Measurements from ENCODE around the gene PROSER2.
"Not testable (repeated sequence)": the region's sequence is repeated elsewhere in the genome, so short reads cannot be mapped to it uniquely, and the experiment has no call there.

Gene PROSER2

GRCh38 chr10:11837372-11838161 is 14.4 kb downstream of the PROSER2 start:
- no peak for DNase-seq

DNA sequence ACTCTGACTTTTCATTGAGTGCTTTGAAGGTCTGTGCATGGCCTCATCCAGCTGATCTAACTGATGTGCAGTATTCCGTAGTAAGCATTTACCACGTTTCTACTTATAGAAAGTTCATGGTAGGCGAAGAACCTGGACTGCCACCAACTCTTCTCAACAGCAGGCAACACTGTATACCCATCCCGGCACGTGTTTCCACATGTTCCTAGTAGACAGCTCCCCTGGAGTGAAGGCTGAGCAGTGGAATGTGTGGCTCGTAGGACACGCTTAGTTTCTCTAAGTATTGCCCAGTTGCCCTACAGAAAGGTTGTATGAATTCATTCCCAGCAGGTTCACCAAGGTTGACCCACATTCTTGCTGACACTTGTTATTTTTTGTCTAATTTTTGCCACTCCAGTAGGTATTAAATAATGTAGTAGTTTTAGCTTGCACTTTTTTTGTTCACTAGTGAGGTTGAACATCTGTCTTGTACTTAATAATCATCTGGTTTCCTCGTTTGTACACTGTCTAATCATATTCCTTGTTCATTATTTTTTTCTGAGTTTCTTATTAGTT is 15.2 kb downstream of the PROSER2 start:
- DNase-seq = no peak

DNA sequence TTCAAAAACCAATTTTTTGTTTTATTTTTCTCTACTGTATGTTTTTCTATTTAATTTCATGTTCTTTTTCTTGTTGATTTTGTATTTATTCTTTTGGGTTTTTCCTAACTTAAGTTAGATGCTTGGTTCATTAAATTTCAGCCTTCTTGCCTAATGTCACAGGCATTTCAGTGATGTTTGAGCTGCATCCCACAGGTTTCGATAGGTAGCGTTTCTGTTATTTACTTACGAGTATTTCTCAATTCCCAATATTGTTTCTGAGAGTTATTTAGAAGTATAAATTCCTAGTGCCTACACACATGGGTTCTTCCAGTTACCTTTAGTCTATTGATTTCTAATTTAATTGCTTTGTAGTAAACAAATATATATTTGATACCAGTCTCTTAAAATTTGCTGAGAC is 18.2 kb downstream of the PROSER2 start:
- no peak for DNase-seq

DNA sequence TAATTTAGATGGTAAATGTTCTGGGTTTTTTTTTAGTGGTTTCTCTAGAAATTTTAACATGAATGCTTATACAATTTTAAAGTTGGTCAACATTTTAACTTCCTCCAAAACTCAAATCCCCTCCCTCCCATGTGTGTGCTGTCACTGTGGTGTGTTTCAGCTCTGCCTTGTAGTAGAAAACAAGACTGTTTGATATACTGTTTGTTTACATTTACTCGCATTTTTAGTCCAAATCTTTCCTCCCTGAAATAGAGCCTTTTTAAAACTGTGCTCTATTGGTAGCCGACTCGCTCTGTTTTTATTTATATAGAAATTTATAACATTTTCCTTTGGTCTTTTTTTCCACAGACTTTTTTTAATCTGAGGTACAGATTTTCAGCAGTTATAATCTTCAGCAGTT is 19.3 kb downstream of the PROSER2 start:
- no peak for DNase-seq

DNA sequence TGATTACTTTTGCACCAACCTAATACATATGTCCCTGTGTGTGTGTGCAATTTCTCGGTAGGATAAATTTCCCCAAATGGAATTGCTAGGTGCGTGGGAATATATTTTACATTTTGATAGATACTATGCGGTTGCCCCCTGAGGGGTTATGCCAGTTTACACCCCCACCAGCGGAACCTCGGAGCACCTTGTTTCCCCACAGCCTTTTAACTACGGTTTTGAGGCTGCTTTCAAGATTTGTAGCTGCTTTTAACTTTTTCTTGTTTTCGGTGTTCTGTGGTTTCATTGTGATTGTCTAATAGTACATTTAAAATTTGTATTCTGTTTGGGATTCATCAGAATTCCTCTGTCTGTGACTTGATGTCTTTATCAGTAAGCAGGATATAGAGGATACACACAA is 22.0 kb downstream of the PROSER2 start:
- no peak for DNase-seq

GRCh38 chr10:11846542-11846941 is 23.4 kb downstream of the PROSER2 start:
- DNase-seq = no peak

GRCh38 chr10:11849277-11849676 is 26.1 kb downstream of the PROSER2 start:
- no peak for DNase-seq

- peak; percentile 68 for DNase-seq
Observed at GRCh38 chr10:11849911-11850310, 26.8 kb downstream of the PROSER2 start.

DNA sequence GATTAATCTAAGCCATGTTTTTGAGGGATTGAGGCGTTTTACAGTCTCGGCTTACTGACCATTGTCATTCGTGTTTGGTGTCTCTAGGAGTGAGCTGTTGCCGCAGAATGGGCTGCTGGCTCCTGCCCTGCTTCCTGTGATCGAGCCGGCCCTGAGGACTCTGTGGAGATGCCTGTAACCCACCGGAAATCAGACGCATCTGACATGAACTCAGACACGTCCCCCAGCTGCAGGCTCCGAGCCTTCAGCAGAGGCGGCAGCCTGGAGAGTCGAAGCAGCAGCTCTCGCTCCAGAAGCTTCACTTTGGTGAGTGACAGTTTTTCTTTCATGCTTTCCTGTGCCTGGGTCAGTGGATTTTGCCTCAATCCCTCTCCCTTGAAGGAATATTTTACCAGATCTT is 28.8 kb downstream of the PROSER2 start:
- DNase-seq = no peak

- DNase-seq = not testable (repeated sequence)
Observed at GRCh38 chr10:11852637-11853036, 29.5 kb downstream of the PROSER2 start.

DNA sequence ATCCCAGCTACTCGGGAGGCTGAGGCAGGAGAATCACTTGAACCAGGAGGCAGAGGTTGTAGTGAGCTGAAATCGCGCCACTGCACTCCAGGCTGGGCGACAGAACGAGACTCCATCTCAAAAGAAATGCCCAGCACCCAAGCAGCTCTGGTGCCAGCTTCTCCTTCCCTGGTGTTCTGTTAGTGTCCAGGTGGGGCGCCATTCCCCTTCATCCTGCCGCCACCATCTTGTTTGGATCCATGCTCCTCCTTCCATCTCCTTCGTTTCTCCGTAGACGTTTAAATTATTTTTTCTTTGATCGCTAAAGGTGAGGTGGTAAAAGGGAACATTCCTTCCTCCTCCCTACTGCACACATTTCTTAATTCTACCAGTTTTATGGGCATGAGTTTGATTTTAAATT is 30.3 kb downstream of the PROSER2 start:
- no peak for DNase-seq

DNA sequence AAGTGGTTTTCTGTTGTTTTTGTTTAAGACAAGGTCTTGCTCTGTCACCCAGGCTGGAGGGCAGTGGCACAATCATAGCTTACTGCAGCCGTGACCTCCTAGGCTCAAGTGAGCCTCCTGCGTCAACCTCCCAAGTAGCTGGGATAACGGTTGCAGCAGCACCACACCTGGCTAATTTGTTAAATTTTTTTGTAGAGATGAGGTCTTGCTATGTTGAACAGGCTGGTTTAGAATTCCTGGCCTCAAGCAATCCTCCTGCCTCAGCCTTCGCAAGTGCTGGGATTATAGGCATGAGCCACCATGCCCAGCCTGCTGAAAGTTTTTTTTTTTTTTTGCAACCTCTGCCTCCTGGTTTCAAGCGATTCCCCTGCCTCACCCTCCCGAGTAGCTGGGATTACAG is 31.1 kb downstream of the PROSER2 start:
- no peak for DNase-seq

- no peak for DNase-seq
Observed at GRCh38 chr10:11856089-11856488, 32.9 kb downstream of the PROSER2 start.

DNA sequence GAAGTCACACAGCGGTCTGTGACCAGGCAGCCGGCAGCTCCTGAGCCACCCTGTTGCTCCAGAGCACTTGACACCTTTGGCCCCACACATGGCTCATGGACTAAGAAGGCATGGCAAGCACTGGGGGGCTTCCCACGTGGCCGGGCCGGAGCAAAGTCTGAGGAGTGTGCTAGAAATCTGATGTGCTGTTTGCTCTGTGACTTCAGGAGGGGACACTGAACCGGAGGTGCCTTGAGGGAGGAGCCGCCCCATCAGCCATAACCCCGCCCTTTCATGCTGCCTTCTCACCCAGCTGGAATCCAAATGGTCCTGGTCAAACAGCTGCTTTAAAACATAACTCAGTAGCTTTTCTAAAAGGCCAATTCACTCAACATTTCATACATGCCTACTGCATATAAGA is 33.5 kb downstream of the PROSER2 start:
- DNase-seq = no peak

DNA sequence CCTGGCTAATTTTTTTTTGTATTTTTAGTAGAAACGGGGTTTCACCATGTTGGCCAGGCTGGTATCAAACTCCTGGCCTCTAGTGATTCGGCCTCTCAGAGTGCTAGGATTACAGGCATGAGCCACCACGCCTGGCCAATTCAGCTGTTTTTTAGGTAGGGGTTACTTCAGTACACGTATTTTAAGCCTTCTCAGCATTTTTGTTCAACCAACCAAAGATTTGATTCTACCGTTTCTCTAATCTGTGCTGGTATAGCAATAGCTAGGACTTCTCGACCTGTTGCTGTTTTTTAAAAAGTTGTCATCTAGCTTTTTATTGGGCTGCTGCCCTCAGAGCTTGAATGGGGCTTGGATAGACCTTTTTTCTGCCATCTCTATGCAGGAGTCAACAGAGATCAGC is 34.9 kb downstream of the PROSER2 start:
- no peak for DNase-seq

DNA sequence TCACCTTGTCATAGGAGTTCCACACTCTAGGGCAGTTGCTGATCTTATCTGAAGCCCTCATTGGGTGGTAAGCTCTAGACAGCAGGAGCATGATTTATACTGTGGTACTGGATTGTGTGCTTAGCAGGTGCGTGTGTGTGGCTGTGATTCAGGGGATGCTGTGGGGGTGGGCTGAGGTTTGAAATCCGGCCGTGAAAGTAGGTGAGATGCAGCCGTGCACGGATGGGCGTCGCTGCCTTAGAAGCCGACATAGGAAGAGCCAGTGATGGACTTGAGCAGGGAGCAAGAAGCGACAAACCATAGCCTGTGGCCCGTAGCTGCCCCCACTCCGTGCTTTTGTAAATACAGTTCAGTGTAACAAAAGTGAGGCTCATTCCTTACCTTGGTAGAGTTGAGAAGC is 38.2 kb downstream of the PROSER2 start:
- no peak for DNase-seq

DNA sequence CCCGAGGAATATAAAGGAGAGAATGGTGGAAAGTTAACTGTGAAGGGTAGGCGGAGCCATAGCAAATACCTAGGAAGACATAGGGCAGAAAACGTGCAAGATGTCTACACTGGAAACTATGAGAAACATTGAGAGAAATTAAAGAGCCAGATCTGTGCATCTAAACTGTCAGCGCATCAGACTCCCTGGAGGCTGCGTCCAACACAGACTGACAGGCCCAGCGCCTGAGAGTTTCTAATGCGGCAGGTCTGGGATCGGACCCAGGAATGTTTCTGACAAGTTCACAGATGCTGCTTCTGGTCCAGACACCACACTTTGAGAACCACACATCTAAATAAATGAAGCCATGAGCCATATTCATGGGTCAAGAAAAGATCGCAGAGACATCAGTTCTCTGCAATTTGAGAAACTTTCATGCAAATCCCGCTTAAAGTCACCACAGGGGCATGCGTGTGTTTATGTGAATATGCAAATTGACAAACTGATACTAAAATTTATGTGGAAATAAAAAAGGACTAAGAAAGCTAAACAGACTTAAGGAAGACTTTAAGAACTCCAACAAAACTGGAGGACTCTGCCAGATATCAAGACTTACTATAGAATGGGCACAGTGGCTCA is 38.8 kb downstream of the PROSER2 start:
- no peak for DNase-seq

DNA sequence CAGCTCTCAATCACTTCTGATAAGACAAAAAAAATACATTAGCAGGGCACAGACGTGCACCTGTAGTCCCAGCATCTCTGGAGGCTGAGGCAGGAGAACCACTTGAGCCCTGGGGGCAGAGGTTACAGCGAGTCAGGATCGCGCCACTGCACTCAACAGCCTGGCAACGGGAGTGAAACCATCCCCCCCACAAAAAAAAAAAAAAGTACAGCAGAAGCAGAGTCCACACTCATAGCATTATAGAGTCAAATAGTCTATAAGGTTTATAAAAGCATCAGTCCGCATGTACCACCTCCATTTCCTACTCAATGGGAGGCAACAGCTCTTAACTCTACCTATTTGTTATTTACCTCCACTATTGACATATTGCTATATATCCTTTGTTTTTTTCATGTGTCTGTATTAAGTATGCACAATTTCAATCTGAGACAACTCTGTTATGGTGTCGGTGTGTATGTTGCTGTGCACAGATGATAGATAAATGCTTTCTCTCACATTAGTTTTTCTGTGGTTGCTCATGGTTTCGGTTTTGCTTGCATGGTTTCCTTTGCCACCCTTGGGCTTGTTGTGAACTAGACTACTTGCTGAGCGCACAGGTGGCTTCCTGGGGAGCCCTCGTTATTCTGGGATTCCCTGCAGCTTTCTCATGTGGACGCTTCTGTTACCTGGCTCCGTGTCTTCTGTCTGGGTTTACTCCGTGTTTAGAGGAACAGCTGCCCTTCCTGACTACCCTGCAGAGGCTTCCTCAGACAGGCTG is 40.4 kb downstream of the PROSER2 start:
- peak; percentile 31 for DNase-seq

DNA sequence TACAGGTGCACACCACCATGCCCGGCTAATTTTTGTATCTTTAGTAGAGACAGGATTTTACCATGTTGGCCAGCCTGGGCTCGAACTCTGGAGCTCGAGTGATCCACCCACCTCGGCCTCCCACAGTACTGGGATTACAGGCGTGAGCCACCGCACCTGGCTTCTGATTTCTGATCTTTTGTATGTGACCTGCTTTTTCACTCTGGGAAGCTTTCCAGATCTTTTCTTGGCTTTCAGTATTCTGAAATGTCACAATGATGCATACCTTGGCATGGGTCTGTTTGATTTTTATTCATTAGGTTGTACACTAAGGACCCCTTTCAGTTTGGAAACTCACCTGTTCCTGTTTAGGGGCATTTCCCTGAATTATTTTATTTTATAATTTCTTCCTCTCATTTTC is 41.6 kb downstream of the PROSER2 start:
- no peak for DNase-seq

DNA sequence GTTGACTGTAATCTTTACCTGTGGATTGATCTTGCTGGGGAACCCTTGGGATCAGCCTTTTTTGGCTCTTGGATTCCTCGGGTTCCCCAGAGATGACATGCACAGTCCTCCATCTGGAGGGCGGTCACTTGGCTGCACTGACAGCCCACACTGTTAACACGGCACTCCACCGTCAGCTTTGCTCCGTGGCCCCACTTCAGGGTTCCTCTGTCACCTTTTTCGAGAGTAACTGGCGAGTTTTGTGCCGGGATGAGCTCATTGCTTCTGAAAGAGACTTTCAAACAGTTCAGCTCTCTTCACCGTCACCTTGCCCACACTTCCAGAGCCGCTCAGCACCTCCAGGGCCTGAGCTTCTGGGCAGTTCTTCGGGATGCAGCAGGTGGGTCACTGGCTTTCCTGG is 42.4 kb downstream of the PROSER2 start:
- DNase-seq = no peak

DNA sequence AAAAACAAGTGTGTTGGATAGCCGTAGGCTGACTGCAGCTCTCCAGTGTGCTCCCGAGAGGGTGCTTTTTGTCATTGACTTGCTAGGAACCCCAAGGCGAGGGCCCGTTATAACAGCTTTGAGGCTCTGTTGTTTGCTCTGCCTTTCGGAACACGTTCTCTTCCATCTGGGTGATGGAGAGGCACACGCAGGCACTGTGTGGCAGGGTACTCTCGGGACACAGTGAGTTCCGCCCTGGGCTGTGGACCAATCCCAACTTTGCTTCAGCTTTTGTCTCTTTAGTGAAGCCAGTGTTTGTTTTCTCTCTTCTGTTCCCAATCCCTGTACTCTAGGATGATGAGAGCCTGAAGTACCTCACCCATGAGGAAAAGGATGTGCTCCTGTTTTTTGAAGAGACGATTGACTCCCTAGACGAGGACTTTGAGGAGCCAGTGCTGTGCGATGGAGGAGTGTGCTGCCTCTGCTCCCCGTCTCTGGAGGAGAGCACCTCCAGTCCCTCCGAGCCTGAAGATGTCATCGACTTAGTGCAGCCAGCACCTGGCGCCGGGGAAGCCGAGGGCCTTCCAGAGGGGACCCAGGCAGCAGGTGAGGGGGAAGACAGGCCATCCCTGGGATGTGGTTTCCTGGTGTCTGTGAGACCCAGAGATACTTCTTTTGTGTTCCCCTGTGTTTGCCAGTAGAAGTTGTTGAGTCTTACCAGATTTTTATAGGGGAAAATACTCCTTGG is 43.2 kb downstream of the PROSER2 start:
- no peak for DNase-seq

DNA sequence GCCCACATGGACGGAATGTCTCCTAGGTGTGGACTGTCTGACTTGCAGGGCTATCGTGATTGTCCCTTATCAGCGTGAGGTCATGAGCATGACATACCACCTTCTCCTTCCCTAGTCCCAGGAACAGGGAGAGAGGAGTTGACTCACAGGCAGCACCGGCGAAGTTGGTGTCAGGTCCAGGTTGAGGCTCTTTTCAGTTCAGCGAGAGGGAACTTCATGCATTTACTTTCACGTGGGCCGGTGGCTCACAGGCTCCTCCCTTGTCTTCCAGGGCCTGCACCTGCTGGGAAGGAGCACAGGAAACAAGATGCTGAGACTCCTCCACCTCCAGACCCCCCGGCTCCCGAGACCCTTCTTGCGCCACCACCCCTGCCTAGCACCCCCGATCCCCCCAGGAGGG is 46.1 kb downstream of the PROSER2 start:
- no peak for DNase-seq

Data from CD4-positive, alpha-beta T cell treated with Interleukin-15 for 1 hour (primary cell).